ENCODE measurements around the gene SMURF1. TPM values are rescaled to one million over a fixed set of nuclear protein-coding genes. Genes with fewer than 3 reads are reported as not detected.

The SMURF1 gene
- total RNA-seq, 2 donors from 2014 or later, result 16.9 to 31.3 TPM

GRCh38 chr7:98984126-98984525, 159.8 kb downstream of the SMURF1 start:
- Histone ChIP-seq H3K4me1 (no peaks in the 10 kb centered on the region), H3K9me3 (no peaks in the 10 kb centered on the region), H3K4me3 (no peak overlapping the region), H3K36me3 (replicated peaks in 1 of 2; ENCODE audit: insufficient read depth in 1 of 2, low read depth in 2 of 2) (peaks cover 9 to 45% of the 10 kb centered on the region in 2 donors), H3K27ac (no peak overlapping the region), H3K27me3 (no peaks in the 10 kb centered on the region)
- 84% methylated on average over 11 of the region's 11 CpGs for WGBS, 2 donors
- ATAC-seq (no peak), DNase-seq (no peak)
- intact Hi-C loops (cut with DNase I), result no loop called here
- TF ChIP-seq POLR2A (IDR thresholded peaks at IDR 0.05), result no peak
- no peak for TF ChIP-seq CTCF (IDR thresholded peaks at IDR 0.05)

DNA sequence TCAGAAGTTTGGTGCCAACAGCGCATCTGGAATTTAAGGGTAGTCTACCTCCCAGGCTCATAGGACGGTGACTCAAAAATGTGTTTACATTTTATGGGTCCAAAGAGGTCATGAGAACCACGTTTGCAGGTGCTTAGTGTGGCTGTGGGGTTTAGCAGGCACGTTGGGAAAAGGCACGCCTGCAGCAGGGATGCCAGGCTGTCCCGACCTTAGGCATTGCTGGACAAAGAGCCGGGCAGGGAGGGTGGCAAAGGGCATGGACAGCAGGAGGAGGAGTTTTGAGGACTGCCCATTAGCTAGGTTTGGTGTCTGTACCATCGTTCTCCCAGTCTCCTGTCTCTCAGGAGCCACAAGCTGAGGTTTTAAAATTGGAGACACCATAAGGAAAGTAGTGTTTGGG, 161.2 kb downstream of the SMURF1 start:
- H3K4me1 ChIP-seq, result no peaks in the 10 kb centered on the region
- no peak overlapping the region for H3K4me3 ChIP-seq
- peaks cover 0 to 53% of the 10 kb centered on the region in 2 donors for H3K36me3 ChIP-seq (replicated peaks in 1 of 2; ENCODE audit: insufficient read depth in 1 of 2, low read depth in 2 of 2)
- no peak for TF ChIP-seq CTCF (IDR thresholded peaks at IDR 0.05)
- TF ChIP-seq POLR2A (IDR thresholded peaks at IDR 0.05), result no peak
- WGBS, 2 donors, result 84 to 86% methylated on average over 8 of the region's 8 CpGs
- H3K27me3 ChIP-seq, result no peaks in the 10 kb centered on the region
- no peak for ATAC-seq
- no peak overlapping the region for H3K27ac ChIP-seq
- intact Hi-C loops (cut with DNase I), result no loop called here
- DNase-seq, result no peak
- H3K9me3 ChIP-seq, result no peaks in the 10 kb centered on the region

GRCh38 chr7:98981701-98982100, 162.2 kb downstream of the SMURF1 start:
- no peaks in the 10 kb centered on the region for H3K9me3 ChIP-seq
- peaks cover 0 to 61% of the 10 kb centered on the region in 2 donors for H3K36me3 ChIP-seq (replicated peaks in 1 of 2; ENCODE audit: insufficient read depth in 1 of 2, low read depth in 2 of 2)
- TF ChIP-seq POLR2A (IDR thresholded peaks at IDR 0.05) (no peak), CTCF (IDR thresholded peaks at IDR 0.05) (no peak)
- no peaks in the 10 kb centered on the region for H3K4me1 ChIP-seq
- intact Hi-C loops (cut with DNase I), result no loop called here
- H3K27ac ChIP-seq, result no peak overlapping the region
- ATAC-seq (no peak), DNase-seq (no peak)
- H3K4me3 ChIP-seq, result no peak overlapping the region
- 92 to 96% methylated on average over 19 to 23 of the region's 23 CpGs for WGBS, 2 donors
- H3K27me3 ChIP-seq, result no peaks in the 10 kb centered on the region

- Histone ChIP-seq H3K4me1 (no peaks in the 10 kb centered on the region), H3K4me3 (no peak overlapping the region), H3K36me3 (replicated peaks in 1 of 2; ENCODE audit: insufficient read depth in 1 of 2, low read depth in 2 of 2) (peaks cover 0 to 59% of the 10 kb centered on the region in 2 donors), H3K9me3 (no peaks in the 10 kb centered on the region), H3K27me3 (no peaks in the 10 kb centered on the region), H3K27ac (no peak overlapping the region)
- ATAC-seq (no peak), DNase-seq (no peak)
- TF ChIP-seq CTCF (IDR thresholded peaks at IDR 0.05), result no peak
- TF ChIP-seq POLR2A (IDR thresholded peaks at IDR 0.05), result no peak
- 87 to 90% methylated on average over 8 to 9 of the region's 9 CpGs for WGBS, 2 donors
- intact Hi-C loops (cut with DNase I), result no loop called here
Measured at GRCh38 chr7:98978672-98979071, 165.2 kb downstream of the SMURF1 start.

Other genes starting within 250 kb of the SMURF1 start
- 1 to 10 TPM in 1 of 2 donors, under 1 TPM in 1; 0.33 to 1.0 TPM for gene KPNA7, start 64.0 kb upstream of the SMURF1 start, total RNA-seq
- under 1 TPM in 1 of 2 donors, not detected in 1; under 0.01 TPM for gene MYH16, start 128.7 kb upstream of the SMURF1 start, total RNA-seq
- 100 to 1,000 TPM in 1 of 2 donors, 10 to 100 TPM in 1; 63.0 to 106 TPM for gene ARPC1A, start 181.8 kb upstream of the SMURF1 start, total RNA-seq
- 100 to 1,000 TPM in 1 of 2 donors, 10 to 100 TPM in 1; 60.0 to 131 TPM for gene ARPC1B, start 230.6 kb upstream of the SMURF1 start, total RNA-seq

All from body of pancreas (tissue), 4 donors.